Measurements from ENCODE around the gene ABI3BP. TPM values are rescaled to one million over a fixed set of nuclear protein-coding genes. Genes with fewer than 3 reads are reported as not detected.

Gene ABI3BP
- total RNA-seq, 1 experiment from 2014 or later, result 0.28 TPM

DNA sequence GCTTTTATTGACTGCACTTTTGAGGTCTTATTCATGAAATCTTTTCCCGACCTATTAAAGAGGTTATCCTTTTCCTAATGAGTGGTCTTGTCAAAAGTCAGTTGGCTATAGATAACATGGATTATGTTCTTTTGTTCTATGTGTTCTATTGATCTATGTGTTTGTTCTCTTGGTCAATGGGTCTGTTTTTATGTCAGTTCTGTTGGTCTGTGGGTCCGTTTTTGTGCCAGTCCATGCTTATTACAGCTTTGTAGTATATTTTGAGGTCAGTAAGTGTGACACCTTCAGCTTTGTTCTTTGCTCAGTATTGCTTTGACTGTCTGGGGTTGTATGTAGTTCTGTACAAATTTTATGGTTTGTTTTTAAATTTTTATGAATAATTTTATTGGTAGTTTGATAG lies 276.2 kb downstream of the ABI3BP start:
- H3K27ac ChIP-seq (ENCODE audit: insufficient read length, low read depth, low read length), result no peak overlapping the region
- H3K23me2 ChIP-seq (ENCODE audit: insufficient read length, low read depth, low read length, poor library complexity, severe bottlenecking), result no peaks in the 10 kb centered on the region
- no peak overlapping the region for H4K5ac ChIP-seq (ENCODE audit: insufficient read length, low read depth, low read length)
- no peak for DNase-seq
- Mint-ChIP-seq H3K36me3 (ENCODE audit: insufficient read depth in 1 of 3, low read depth in 3 of 3) (peaks cover 40 to 78% (median 70%) of the 10 kb centered on the region in 3 experiments), H3K4me1 (peaks cover 15 to 24% of the 10 kb centered on the region in 2 experiments), H3K27ac (no peak overlapping the region), H3K9me3 (no peaks in the 10 kb centered on the region; a peak in 1 of 5 replicates), H3K27me3 (ENCODE audit: low read depth) (no peaks in the 10 kb centered on the region), H3K4me3 (no peak overlapping the region)
- H3K9ac ChIP-seq (ENCODE audit: extremely low read depth, insufficient read length, low read length), result no peak overlapping the region
- no peak overlapping the region for H3T11ph ChIP-seq (ENCODE audit: low read length)
- H3K4me1 ChIP-seq (ENCODE audit: insufficient read depth, low read length), result no peaks in the 10 kb centered on the region
- TF ChIP-seq, protein P1, sequence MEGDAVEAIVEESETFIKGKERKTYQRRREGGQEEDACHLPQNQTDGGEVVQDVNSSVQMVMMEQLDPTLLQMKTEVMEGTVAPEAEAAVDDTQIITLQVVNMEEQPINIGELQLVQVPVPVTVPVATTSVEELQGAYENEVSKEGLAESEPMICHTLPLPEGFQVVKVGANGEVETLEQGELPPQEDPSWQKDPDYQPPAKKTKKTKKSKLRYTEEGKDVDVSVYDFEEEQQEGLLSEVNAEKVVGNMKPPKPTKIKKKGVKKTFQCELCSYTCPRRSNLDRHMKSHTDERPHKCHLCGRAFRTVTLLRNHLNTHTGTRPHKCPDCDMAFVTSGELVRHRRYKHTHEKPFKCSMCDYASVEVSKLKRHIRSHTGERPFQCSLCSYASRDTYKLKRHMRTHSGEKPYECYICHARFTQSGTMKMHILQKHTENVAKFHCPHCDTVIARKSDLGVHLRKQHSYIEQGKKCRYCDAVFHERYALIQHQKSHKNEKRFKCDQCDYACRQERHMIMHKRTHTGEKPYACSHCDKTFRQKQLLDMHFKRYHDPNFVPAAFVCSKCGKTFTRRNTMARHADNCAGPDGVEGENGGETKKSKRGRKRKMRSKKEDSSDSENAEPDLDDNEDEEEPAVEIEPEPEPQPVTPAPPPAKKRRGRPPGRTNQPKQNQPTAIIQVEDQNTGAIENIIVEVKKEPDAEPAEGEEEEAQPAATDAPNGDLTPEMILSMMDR (conservative IDR thresholded peaks at IDR 0.05), result no peak
- H2AK5ac ChIP-seq (ENCODE audit: insufficient read length, low read length), result no peak overlapping the region
- H2BK120ac ChIP-seq (ENCODE audit: low read depth, low read length, poor library complexity, severe bottlenecking), result no peak overlapping the region
- H4K20me1 ChIP-seq (ENCODE audit: control insufficient read depth, insufficient read depth, insufficient read length), result no peaks in the 10 kb centered on the region
- H3K27me3 ChIP-seq (ENCODE audit: insufficient read depth, low read length), result no peaks in the 10 kb centered on the region
- no peaks in the 10 kb centered on the region for H3K9me3 ChIP-seq (ENCODE audit: control insufficient read depth, low read depth, low read length)
- no peak overlapping the region for H3K18ac ChIP-seq (ENCODE audit: insufficient read length, low read depth, low read length)
- H2BK20ac ChIP-seq (ENCODE audit: low read depth, low read length, poor library complexity, severe bottlenecking), result no peak overlapping the region
- no peak overlapping the region for H3K56ac ChIP-seq (ENCODE audit: insufficient read length, low read depth, low read length)
- no peak overlapping the region for H2BK12ac ChIP-seq (ENCODE audit: insufficient read length, low read depth, low read length)
- no peak overlapping the region for H2BK5ac ChIP-seq (ENCODE audit: insufficient read length, low read length)
- H3K23ac ChIP-seq (ENCODE audit: insufficient read length, low read depth, low read length), result no peak overlapping the region
- no peak overlapping the region for H3K4me2 ChIP-seq (ENCODE audit: insufficient read depth, insufficient read length, low read length)
- no peak overlapping the region for H4K8ac ChIP-seq (replicated peaks; ENCODE audit: insufficient read length, low read depth, low read length)
- no peak overlapping the region for H4K91ac ChIP-seq (ENCODE audit: insufficient read length, low read depth, low read length)
- H3K4ac ChIP-seq (ENCODE audit: low read depth, low read length), result no peak overlapping the region
- peaks cover 4% of the 10 kb centered on the region for H3K79me1 ChIP-seq (ENCODE audit: insufficient read depth, low read depth, low read length, poor library complexity, severe bottlenecking)
- no peak overlapping the region for H2BK15ac ChIP-seq (ENCODE audit: low read depth, low read length)
- no peak overlapping the region for H3K14ac ChIP-seq (ENCODE audit: insufficient read depth, low read length)
- WGBS (ENCODE audit: extremely low coverage, insufficient read length, low lambda C conversion rate), result no CpG with 5 or more reads among the region's 2 CpGs
- no peak overlapping the region for H2AFZ ChIP-seq (ENCODE audit: low read length)
- peaks cover 13% of the 10 kb centered on the region; the same call in 1 of the 2 replicates for H3K79me2 ChIP-seq (ENCODE audit: insufficient read depth, low read length)

All from H9 (cell line).